Skin epidermis (tissue), 12 donors: ENCODE results near the gene CD44.
"Not testable (repeated sequence)": the region's sequence is repeated elsewhere in the genome, so short reads cannot be mapped to it uniquely, and the experiment has no call there.

Experiments
- H3K27ac ChIP-seq, 21 experiments: fragments of 200-600 bp; sonication (generic) in 11 of 21; one replicate each; pipeline ENCODE4 v1.5.0; 2020; ENCODE audit warnings: mild to moderate bottlenecking in 3 of 21, inconsistent platforms in 2 of 21, moderate library complexity in 2 of 21
- H3K4me3 ChIP-seq, 7 experiments: fragments of 200-600 bp; sonication (generic) in 2 of 7; one replicate each; pipeline ENCODE4 v1.5.0; 2020; ENCODE audit warnings: inconsistent platforms in 2 of 7, mild to moderate bottlenecking in 2 of 7, moderate library complexity in 1 of 7

CD44 gene

DNA sequence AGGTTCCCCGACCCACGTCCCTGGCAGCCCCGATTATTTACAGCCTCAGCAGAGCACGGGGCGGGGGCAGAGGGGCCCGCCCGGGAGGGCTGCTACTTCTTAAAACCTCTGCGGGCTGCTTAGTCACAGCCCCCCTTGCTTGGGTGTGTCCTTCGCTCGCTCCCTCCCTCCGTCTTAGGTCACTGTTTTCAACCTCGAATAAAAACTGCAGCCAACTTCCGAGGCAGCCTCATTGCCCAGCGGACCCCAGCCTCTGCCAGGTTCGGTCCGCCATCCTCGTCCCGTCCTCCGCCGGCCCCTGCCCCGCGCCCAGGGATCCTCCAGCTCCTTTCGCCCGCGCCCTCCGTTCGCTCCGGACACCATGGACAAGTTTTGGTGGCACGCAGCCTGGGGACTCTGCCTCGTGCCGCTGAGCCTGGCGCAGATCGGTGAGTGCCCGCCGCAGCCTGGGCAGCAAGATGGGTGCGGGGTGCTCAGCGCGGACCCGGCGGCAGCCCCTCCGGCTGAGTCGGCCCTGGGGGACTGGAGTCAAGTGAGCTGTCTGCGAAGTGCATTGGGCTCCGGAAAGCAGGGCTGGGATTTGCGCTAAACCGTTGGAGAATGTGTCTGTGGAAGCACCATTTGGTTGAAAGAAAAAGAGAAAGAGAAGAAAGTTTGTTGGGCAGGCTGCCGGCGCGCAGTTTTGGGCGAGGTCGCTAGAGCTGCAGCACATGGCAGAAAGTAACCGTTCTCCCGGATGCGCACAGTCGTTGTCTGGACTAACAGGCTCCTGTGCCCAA lies at the start of gene CD44:
Gene CD44 (plus strand): TSS at position 229 of the 779 bp plus-strand sequence. CDS start 133 bp downstream, at position 362.
- Histone ChIP-seq H3K4me3 (peak within 1 kb of the TSS; percentile 57 to 91 (median 71)), H3K27ac (peak within 1 kb of the TSS; percentile 94 to 100 (median 98))

DNA sequence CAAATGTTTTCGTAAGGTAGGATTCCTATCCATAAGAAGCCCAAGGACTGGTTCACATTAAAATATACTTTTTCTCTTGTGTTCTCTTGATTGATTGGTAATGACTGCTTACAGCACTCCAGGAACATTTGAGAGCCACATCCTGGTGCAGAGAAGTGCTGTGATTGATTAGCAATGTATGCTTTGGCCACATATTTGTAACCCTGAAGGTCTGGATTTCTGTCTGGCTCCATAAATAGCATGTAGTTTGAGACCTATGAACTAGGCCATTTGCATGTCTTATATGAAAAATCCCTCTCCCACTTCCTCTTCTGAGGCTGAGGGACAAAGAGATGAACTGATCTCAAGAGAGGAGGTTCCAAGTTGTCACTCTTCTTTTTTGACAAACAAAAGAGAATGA lies 49.3 kb upstream of the CD44 start:
- Histone ChIP-seq H3K4me3 (no peak overlapping the region), H3K27ac (peak overlapping the region in 3 of 21 experiments; percentile 45 to 81 (median 77))

DNA sequence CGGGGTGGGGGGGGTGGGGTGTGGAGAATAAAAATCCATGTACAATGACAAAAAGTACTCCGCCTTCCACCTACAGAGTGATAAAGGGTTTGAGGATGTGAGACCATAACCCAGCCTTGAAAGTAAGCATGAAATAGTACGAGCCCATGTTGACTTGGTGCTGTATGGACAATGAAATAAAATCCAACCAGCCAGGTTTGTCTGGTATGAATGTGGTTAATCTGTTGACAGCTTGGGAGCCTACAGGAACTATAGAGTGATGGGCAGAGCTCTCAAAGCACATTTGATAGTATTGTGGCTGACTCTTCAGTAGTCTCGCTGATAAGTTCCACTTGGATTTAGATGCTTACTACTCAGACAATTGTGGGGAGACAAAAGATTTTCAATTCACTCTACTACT lies 48.8 kb upstream of the CD44 start:
- peak overlapping the region in 1 of 21 experiments; percentile 45 for H3K27ac ChIP-seq
- no peak overlapping the region for H3K4me3 ChIP-seq

DNA sequence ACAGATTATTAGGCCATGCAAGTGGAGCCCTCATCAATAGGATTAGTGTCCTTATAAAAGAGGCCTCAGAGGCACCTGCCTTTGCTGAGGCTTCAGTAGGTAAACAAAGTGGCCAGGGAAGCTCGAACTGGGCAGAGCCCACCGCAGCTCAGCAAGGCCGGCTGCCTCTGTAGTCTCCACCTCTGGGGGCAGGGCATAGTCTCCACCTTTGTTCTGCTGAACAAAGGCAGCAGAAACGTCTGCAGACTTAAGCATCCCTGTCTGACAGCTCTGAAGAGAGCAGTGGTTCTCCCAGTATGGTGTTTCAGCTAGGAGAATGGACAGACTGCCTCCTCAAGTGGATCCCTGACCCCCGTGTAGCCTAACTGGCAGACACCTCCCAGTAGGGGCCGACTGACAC lies 48.0 kb upstream of the CD44 start:
- H3K27ac ChIP-seq, H3K4me3 ChIP-seq: not testable (repeated sequence)

DNA sequence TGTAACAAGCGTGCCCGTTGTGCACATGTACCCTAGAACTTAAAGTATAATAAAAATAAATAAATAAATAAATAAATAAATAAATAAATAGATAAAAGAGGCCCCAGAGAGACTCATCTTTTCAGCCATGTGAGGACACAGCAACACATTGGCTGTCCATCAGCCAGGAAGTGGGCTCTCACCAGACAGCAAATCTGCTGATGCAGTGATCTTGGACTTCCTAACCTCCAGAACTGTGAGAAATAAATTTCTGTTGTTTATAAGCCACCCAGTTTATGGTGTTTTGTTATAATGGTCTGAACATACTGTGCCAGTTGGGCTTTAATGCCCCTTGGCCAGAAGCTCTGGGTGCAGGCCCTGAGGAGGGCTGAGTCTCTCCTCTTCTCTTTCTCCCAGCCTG lies 42.2 kb upstream of the CD44 start:
- Histone ChIP-seq H3K27ac (no peak overlapping the region), H3K4me3 (no peak overlapping the region)

DNA sequence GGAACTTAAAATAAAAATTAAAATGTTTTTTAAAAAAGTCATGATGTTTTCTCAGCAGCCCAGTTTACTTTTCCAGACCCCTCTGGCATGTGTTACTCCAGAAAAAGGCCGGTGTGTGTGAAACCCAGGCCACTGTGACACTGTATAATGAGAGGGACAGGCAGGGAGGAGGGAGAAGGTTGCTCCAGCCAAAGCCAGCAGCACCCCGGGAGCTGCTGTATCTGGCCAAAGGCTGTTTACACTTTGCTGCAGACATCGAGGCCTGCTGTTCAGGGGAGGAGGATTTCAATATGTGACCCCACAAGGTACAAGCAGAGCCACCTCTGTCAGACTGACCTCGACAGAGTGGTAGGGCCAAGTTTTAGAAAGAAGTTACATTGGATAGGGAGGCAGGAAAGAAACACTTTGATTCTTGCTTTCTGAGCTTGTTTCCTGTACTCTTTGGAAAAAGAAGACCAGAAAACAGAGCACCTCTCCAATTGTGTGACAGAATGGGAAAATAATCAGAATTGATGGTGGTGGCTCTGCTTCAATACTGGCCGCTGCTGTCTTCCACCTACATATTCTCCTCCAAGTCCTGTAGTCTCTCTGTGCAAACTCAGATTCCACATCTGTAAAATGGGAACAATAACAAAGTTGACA lies 41.0 kb upstream of the CD44 start:
- H3K27ac ChIP-seq = peak overlapping the region in 6 of 21 experiments; percentile 2 to 81 (median 28)
- H3K4me3 ChIP-seq = no peak overlapping the region

DNA sequence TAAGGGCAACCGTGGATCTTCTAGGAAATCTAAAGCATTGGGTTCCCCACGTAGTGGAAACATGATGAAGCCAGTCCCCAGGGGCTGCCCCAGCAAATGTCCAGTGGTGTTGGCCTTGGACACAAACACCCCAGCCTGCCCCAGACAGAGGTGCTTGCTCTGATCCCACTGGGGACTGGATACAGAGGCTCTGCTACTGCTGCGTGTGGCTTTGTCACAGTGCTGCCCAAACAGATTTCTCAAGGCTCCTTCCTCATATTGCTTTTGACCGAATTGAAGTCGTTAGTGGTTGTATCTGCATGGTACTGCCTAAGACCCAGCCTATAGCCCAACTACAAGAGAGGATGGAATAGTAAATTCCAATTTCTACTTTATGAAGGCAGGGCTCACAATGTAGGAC lies 40.1 kb upstream of the CD44 start:
- H3K27ac ChIP-seq = peak overlapping the region in 12 of 21 experiments; percentile 1 to 81 (median 38)
- H3K4me3 ChIP-seq = no peak overlapping the region

DNA sequence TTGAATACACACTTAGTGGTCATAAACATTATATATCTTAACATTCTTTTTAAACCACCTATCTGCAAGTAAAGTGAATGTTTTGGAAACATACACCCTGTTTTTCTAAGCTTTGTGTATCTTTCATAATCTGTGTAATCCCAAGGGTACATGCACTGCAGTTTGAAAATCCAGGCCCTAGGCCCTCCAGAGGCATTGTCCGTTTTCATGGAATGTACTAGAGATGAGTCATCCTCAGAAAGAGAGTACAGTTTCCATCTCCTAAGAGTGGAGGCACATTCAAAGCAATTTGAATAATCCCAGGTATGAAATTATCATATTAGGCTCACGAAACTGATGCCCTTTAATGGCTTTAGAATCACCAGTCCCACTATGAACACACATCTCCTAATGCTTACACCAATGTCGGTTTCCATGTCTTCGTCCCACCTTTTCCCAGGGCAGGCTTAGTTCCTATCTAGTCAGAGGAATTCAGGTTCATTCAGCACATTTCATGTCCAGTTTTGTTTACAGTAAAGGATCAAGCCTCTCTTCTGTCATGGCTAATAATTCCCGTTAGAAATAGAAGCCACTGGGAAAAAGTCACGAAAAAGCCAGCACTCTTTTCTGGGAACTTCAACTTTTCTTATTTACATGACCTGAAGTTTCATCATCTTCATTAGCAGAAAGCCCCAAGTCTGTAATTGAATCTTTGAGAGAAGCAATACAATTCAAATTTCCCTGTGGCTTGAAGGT lies 39.5 kb upstream of the CD44 start:
- peak overlapping the region in 15 of 21 experiments; percentile 1 to 81 (median 36) for H3K27ac ChIP-seq
- no peak overlapping the region for H3K4me3 ChIP-seq

DNA sequence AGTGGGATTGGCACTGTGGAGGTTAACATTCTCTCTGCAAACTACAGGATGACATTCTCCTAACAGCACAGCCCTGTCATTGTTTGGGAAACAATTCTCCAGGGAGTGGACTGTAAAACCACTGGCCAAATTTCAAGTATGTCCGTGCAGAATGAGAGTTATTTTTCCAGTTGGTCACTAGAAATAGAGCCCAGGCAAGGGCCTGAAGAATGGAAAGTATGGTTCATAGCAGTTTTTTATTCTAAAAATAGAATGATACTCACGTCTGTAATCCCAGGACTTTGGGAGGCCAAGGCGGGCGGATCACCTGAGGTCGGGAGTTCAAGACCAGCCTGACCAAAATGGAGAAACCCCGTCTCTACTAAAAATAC lies 39.0 kb upstream of the CD44 start:
- peak overlapping the region in 11 of 21 experiments; percentile 3 to 81 (median 36) for H3K27ac ChIP-seq
- H3K4me3 ChIP-seq = no peak overlapping the region

DNA sequence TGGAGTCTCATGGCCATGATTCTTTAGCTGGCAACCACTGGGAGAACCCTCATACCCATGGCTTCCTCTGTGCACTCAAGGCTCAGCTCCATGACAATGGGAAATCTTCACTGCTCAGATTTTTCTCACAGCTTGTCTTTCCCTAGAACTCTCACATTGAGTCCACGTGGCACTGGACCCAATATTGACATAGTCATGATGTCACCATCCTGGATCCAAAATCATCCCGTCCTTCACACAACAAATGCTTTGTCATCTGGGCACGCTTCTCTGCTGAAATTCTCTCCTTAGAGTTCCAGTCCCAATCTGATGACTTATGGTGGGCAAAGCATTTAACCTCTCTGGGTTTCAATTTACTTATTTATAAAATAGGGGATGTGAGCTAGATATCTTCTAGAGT lies 37.7 kb upstream of the CD44 start:
- peak overlapping the region in 2 of 21 experiments; percentile 36 to 68 for H3K27ac ChIP-seq
- H3K4me3 ChIP-seq = no peak overlapping the region

DNA sequence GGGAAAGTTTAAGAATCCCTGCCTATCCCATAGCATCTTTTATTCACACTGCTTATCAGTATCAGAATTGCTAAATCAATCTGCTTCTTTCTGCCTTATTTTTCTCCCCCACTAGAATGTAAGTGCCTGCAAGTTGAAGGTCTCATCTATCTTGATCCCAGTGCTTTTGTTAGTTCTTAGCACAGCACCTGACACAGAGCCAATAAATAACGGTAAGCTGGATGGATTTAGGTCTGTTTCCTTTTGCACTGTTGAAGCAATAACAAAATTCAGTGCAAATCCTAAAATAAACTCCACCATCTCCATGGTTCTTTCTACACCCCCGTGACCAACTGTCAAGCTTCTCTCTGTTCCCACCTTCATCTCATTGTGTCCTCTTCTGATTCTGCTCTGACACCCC lies 36.7 kb upstream of the CD44 start:
- no peak overlapping the region for H3K27ac ChIP-seq
- H3K4me3 ChIP-seq = no peak overlapping the region

DNA sequence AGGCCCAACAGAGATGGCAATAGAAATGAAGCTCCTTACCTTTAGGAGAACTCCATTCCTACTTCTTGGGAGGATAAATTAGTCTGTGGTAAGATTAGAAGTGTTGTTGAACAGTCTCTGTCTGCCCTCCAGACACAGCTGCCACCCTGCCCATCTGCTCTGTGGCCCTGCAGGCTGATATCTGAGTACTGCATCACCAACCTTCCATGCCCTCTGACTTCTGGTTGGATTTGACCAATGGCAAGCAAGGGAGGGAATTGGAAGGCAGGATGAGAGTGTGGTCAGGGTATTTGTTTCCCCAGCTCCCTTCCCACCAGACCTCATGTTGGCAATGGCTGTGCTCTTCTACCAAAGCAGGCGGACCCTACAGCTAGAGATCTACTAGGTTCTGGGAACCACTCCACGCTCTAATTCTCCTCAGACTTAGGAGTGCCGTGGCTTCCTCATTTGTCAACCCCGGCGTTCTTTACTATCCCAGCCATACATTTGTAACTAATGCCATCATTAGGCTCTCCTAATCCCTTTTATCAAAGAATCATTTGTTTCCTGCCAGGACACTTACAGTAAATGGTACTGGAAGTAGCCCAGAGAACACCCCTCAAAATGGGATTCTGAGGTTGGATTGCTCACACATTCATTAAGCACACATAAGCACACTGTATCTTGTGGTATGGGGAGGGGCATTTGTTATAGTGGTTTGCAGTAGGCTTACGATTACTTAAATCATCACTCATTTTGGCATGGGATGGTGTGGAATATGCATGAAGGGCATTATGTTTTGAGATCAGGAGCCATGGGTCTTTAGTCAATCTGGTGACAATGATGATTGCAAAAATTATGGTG lies 35.4 kb upstream of the CD44 start:
- Histone ChIP-seq H3K27ac (no peak overlapping the region), H3K4me3 (no peak overlapping the region)

DNA sequence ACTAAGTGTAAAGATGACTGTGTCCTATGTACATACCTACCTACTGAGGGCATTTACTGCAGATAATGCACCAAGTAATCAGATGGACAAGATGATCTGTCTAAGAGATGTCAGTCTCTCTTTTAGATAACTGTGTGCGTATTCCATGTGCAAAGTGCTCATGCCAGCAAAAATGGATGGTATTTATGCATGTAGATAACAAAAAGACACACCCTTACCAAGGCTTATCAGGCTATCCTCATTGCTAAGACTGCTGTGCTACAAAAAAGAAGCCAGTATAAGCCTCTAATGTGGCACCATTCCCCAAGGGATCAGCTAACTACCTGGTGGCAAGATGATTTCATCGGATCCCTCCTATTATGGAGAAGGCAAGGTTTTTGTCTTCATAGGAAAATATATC lies 34.3 kb upstream of the CD44 start:
- Histone ChIP-seq H3K27ac (no peak overlapping the region), H3K4me3 (no peak overlapping the region)

DNA sequence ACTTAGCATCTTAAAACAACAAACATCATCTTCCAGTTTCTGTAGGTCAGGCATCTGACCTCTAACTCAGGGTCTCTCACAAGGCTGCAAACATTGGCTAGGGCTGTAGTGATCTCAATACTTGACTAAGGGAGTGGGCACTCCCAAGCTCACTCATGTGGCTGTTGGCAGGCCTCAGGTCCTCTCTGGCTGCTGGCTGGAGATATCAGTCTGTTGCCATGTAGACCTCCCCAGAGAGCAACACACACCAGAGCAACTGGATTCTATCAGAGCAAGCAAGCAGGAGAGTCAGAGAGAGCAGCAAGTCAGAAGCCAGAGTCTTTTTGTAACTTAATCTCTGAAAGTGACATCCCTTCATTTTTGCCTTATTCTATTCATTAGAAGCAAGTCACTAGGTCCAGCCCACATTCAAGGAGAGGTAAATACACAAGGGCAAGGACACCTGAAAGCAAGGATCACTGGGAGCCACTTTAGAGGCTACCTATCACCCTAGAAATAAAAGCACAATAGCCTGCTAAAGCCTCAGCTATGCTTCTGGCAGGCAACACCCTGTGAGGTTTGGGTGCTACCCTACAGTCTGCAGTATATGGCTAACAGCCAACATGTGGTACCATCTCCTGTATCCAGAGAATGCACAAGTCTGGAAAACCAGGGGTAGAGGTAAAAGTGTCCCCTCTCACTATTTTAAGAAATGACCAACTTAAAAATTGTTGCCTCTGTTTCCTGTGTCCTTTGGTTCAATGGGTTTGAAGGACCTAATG lies 33.5 kb upstream of the CD44 start:
- H3K4me3 ChIP-seq = no peak overlapping the region
- H3K27ac ChIP-seq = peak overlapping the region in 1 of 21 experiments; percentile 12

DNA sequence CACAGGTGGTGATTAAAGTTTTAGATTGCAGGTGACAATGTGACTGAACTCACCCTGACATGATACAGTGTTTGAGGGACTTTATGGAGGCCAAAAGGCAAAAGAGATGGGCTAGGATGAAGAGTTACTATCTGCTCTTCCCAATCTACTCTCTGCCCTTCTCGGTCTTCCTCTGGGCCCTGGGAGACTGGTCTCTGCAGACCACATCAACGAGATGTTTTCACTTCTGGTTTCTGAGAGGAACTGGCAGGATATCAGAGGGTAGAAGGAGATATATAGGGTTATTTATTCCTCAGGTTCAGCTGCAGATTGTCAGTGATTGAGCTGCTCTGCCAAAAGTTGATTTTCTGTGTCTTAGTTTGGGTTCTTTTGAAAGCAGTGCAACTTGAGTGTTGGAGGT lies 32.4 kb upstream of the CD44 start:
- peak overlapping the region in 2 of 21 experiments; percentile 10 to 38 for H3K27ac ChIP-seq
- no peak overlapping the region for H3K4me3 ChIP-seq

DNA sequence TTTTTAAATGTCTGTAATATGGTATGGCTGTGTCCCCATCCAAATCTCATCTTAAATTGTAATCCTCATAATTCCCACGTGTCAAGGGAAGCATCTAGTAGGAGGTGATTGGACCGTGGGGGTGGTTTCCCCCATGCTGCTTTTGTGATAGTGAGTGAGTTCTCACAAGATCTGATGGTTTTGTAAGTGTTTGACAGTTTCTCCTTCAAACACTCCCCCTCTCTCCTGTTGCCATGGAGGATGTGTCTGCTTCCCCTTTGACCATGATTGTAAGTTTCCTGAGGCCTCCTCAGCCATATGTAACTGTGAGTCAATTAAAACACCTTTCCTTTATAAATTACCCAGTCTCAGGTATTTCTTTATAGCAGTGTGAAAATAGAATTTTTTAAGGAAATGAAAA lies 31.1 kb upstream of the CD44 start:
- H3K27ac ChIP-seq = peak overlapping the region in 1 of 21 experiments; percentile 38
- H3K4me3 ChIP-seq = no peak overlapping the region

DNA sequence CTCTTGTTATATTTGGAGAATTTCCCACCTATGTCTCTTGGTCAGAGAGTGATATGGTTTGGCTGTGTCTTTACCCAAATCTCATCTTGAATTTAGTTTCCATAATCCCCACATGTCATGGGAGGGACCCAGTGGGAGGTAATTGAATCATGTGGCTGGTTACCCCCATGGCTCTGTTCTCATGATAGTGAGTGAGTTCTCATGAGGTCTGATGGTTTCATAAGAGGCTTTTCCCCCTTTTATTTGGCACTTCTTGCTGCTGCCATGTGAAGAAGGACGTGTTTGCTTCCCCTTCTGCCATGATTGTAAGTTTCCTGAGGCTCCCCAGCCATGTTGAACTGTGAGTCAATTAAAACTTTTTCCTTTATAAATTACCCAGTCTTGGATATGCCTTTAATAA lies 30.6 kb upstream of the CD44 start:
- H3K27ac ChIP-seq, H3K4me3 ChIP-seq: not testable (repeated sequence)

DNA sequence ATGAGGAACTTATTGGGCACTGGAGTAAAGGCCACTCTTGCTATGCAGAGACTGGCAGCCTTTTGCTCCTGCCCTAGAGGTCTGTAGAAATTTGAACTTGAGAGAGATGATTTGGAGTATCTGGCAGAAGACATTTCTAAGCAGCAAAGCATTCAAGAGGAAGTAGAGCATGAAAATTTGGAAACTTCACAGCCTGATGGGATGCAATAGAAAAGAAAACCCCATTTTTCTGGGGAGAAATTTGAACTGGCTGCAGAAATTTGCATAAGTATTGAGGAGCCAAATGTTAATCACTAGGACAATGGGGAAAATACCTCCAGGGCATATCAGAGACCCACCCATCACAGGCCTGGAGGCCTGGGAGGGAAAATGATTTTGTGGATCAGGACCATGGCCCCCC lies 29.9 kb upstream of the CD44 start:
- Histone ChIP-seq H3K4me3 (no peak overlapping the region), H3K27ac (no peak overlapping the region)

DNA sequence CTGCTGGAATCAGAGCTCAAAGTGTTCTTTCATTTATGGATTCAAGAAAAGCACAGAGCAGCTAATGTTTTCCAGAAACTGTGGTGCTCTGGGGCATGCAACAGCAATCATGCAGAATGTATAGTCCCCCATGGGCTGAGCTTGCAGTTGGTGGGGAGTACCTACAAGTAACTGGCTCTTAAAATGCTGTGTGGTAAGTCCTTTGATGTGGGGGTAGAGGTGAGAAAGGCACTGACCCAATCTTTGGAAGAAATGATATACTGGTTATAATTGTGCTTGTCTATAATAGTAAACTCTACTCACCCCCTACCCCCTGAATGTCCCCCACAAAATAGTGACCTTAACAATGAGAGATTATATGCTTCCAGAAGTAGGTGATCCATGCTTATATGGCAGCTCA lies 29.1 kb upstream of the CD44 start:
- H3K4me3 ChIP-seq = no peak overlapping the region
- H3K27ac ChIP-seq = peak overlapping the region in 4 of 21 experiments; percentile 4 to 74 (median 70)
